Activated naive CD8-positive, alpha-beta T cell treated with anti-CD3 and anti-CD28 coated beads for 36 hours (primary cell): Measurements from ENCODE around the gene CMTM4. TPM values are rescaled to one million over a fixed set of nuclear protein-coding genes. Genes with fewer than 3 reads are reported as not detected.
"Not testable (repeated sequence)": the region's sequence is repeated elsewhere in the genome, so short reads cannot be mapped to it uniquely, and the experiment has no call there.

Source experiments
- DNase-seq: peaks from one replicate; pipeline ENCODE4 v3.0.0; 2021
- H3K27ac Mint-ChIP-seq: one replicate; pipeline ENCODE4 v1.8.0; 2022; ENCODE audit warnings: mild to moderate bottlenecking, moderate library complexity, mixed read lengths
- H3K27me3 Mint-ChIP-seq: one replicate; pipeline ENCODE4 v1.8.0; 2022; ENCODE audit warnings: mild to moderate bottlenecking, mixed read lengths
- H3K36me3 Mint-ChIP-seq: one replicate; pipeline ENCODE4 v1.8.0; 2021; ENCODE audit warnings: mild to moderate bottlenecking, mixed read lengths
- H3K4me1 Mint-ChIP-seq: one replicate; pipeline ENCODE4 v1.8.0; 2021; ENCODE audit warnings: mixed read lengths
- H3K4me3 Mint-ChIP-seq: one replicate; pipeline ENCODE4 v1.8.0; 2022; ENCODE audit warnings: mild to moderate bottlenecking, moderate library complexity, mixed read lengths
- H3K9me3 Mint-ChIP-seq: one replicate; pipeline ENCODE4 v1.8.0; 2022; ENCODE audit warnings: mixed read lengths
- total RNA-seq, 2 experiments: library from RNA; stranded (reverse); gene quantifications; one replicate each; pipeline ENCODE4 v1.2.3, GENCODE V29; 2021

CMTM4 gene
- total RNA-seq, 2 experiments from 2014 or later: 2.4 to 2.8 TPM

GRCh38 chr16:66572356-66572755, 124.2 kb downstream of the CMTM4 start:
- Mint-ChIP-seq H3K4me1 (peaks cover 7% of the 10 kb centered on the region), H3K27me3 (peaks cover 2% of the 10 kb centered on the region), H3K4me3 (no peak overlapping the region), H3K9me3 (no peaks in the 10 kb centered on the region), H3K27ac (no peak overlapping the region), H3K36me3 (peaks cover 6% of the 10 kb centered on the region)
- DNase-seq: no peak

- Mint-ChIP-seq H3K4me1 (peaks cover 11% of the 10 kb centered on the region), H3K9me3 (no peaks in the 10 kb centered on the region), H3K4me3 (no peak overlapping the region), H3K27ac (no peak overlapping the region), H3K27me3 (no peaks in the 10 kb centered on the region), H3K36me3 (peaks cover 23% of the 10 kb centered on the region)
- DNase-seq: no peak
Measured at GRCh38 chr16:66569827-66570405, 126.6 kb downstream of the CMTM4 start.

GRCh38 chr16:66569131-66569530, 127.4 kb downstream of the CMTM4 start:
- DNase-seq: no peak
- Mint-ChIP-seq H3K4me1 (peaks cover 13% of the 10 kb centered on the region), H3K27ac (no peak overlapping the region), H3K27me3 (no peaks in the 10 kb centered on the region), H3K9me3 (no peaks in the 10 kb centered on the region), H3K4me3 (no peak overlapping the region), H3K36me3 (peaks cover 27% of the 10 kb centered on the region)

- Mint-ChIP-seq H3K27me3 (no peaks in the 10 kb centered on the region), H3K4me3 (no peak overlapping the region), H3K4me1 (peaks cover 20% of the 10 kb centered on the region), H3K36me3 (peaks cover 32% of the 10 kb centered on the region), H3K9me3 (no peaks in the 10 kb centered on the region), H3K27ac (no peak overlapping the region)
- no peak for DNase-seq
Measured at GRCh38 chr16:66568355-66568754, 128.2 kb downstream of the CMTM4 start.

- DNase-seq, H3K9me3 Mint-ChIP-seq, H3K27ac Mint-ChIP-seq, H3K4me3 Mint-ChIP-seq, H3K27me3 Mint-ChIP-seq: not testable (repeated sequence)
- H3K36me3 Mint-ChIP-seq: peaks cover 34% of the 10 kb centered on the region
- peaks cover 27% of the 10 kb centered on the region for H3K4me1 Mint-ChIP-seq
Measured at GRCh38 chr16:66567270-66567669, 129.3 kb downstream of the CMTM4 start.

- no peak for DNase-seq
- H3K4me1 Mint-ChIP-seq: peaks cover 33% of the 10 kb centered on the region
- no peak within 1 kb of the TSS for H3K27ac Mint-ChIP-seq
- no peaks in the 10 kb centered on the region for H3K27me3 Mint-ChIP-seq
- H3K9me3 Mint-ChIP-seq: no peaks in the 10 kb centered on the region
- H3K36me3 Mint-ChIP-seq: peaks cover 35% of the 10 kb centered on the region
- H3K4me3 Mint-ChIP-seq: no peak within 1 kb of the TSS
Measured at GRCh38 chr16:66566051-66566901, 130.3 kb downstream of the CMTM4 start, which contains the start of gene CMTM1. TSS of gene CMTM1 (plus strand) at chr16:66566439. CDS start at chr16:66566514, 75 bp downstream.

Other genes with a start within 250 kb of the CMTM4 start
- 1 to 10 TPM; 5.6 to 6.9 TPM for gene TK2, start 146.6 kb downstream of the CMTM4 start, total RNA-seq
- gene CKLF, start 144.2 kb downstream of the CMTM4 start, total RNA-seq: 100 to 1,000 TPM in 1 of 2 experiments, 10 to 100 TPM in 1; 93.0 to 103 TPM
- 1 to 10 TPM; 2.8 to 5.9 TPM for gene CMTM1, start 130.3 kb downstream of the CMTM4 start, total RNA-seq
- gene CMTM2, start 117.3 kb downstream of the CMTM4 start, total RNA-seq: not detected
- 10 to 100 TPM; 55.1 to 60.5 TPM for gene CMTM3, start 92.0 kb downstream of the CMTM4 start, total RNA-seq
- 10 to 100 TPM; 38.8 to 41.1 TPM for gene DYNC1LI2, start 54.9 kb upstream of the CMTM4 start, total RNA-seq
- gene TERB1, start 104.8 kb upstream of the CMTM4 start, total RNA-seq: not detected
- 100 to 1,000 TPM; 118 to 121 TPM for gene NAE1, start 134.2 kb upstream of the CMTM4 start, total RNA-seq
- not detected for gene CA7, start 147.7 kb upstream of the CMTM4 start, total RNA-seq
- gene PDP2, start 183.8 kb upstream of the CMTM4 start, total RNA-seq: 10 to 100 TPM; 25.5 to 25.9 TPM
- gene CDH16, start 222.1 kb upstream of the CMTM4 start, total RNA-seq: not detected
- gene RRAD, start 228.8 kb upstream of the CMTM4 start, total RNA-seq: under 1 TPM; 0.20 to 0.33 TPM
- 100 to 1,000 TPM; 152 to 153 TPM for gene CIAO2B, start 237.7 kb upstream of the CMTM4 start, total RNA-seq
- 10 to 100 TPM; 23.3 to 24.9 TPM for gene CES2, start 238.8 kb upstream of the CMTM4 start, total RNA-seq